Muscle of arm (tissue), 12 donors: ENCODE data around the gene MAP3K20. TPM values are rescaled to one million over a fixed set of nuclear protein-coding genes. Genes with fewer than 3 reads are reported as not detected.
A peak's percentile ranks its signal among the peaks of the same experiment; 100 is the strongest.
"Not testable (repeated sequence)": the region's sequence is repeated elsewhere in the genome, so short reads cannot be mapped to it uniquely, and the experiment has no call there.

Experiments used
- DNase-seq: peaks from one replicate; pipeline ENCODE4 v3.0.0-alpha.2; 2013
- polyA plus RNA-seq, 12 donors: library from polyadenylated mRNA; unstranded; fragments of 120-200 nt; gene quantifications; one replicate each; pipeline ENCODE4 v1.2.1, GENCODE V29; 2013; ENCODE audit not compliant: insufficient read length in 12 of 12

The MAP3K20 gene
- polyA plus RNA-seq, 12 donors, result 48.8 to 480 (median 105) TPM

DNA sequence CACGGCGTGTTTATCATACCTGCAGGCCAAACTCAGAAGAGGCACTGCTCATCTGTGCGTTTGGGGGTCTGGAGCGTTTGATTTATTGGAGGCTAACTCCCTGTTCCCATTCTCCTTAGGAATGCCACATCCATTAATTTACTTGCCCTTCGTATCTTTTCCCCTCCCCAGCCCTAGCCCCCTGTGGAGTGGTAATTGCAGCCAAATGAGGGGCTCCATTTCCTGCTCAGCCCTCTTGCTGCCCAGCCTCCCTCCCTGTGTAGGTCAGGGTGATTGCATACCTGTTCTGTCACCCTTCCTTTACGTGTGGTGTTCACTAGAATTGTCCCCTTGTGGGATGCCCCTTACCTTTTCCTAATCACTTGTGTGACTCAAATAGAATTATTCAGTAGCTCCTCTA is 120.4 kb downstream of the MAP3K20 start:
- no peak for DNase-seq

DNA sequence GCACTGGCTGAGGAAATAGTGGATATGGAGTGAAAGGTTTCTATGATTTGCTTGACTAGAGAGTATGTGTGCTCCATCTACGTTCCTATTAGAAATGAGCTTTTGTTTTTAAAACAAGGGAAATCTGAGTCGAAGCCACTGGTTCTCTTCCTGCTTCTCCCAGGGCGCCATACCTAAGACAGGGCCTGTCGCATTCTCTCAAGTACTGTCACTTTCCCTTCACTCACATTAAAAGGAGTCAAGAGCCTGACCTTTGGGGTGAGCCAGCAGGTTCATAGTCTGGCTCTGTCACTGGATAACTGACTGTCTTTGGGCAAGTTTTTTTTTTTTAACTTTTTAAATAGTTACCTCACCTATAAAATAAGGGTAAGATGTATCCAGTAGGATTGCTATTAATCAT is 121.0 kb downstream of the MAP3K20 start:
- DNase-seq, result no peak

DNA sequence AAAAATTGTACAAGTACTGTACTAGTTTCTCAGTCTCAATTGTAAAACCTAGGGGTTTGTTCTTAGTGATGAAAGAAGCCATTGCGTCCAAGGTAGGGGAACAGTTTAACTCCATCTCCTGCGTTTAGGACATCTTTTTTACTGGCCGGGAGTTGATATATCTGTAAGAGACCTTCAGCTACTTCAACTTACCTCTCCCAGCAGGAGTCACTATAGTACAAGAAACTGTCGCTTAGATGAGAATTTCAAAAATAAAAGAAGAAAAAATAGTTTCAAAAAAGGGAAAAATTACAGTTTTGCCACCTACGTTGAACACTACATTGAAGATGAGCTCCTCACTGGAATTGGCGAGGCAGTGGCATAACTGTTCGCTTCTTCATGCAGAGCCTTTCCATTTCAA is 122.7 kb downstream of the MAP3K20 start:
- no peak for DNase-seq

DNA sequence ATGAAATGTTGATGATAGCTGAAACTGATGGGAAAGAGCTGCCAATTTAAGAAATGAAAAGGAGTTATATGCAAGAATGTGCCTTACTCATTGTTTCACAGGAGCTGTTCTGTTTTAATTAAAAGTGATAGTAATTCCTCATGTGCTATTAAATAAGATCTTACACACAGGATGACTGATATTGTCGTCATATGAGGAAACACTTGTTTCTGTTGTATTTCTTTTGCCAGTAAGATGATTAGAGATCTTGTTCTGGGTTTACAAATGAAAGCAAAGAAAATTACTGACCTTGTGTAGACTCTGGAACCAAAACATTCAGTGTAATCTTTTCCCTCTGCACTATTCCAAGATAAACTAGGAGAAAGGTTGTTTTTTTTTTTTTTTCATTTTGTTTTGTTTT is 123.6 kb downstream of the MAP3K20 start:
- DNase-seq, result no peak

DNA sequence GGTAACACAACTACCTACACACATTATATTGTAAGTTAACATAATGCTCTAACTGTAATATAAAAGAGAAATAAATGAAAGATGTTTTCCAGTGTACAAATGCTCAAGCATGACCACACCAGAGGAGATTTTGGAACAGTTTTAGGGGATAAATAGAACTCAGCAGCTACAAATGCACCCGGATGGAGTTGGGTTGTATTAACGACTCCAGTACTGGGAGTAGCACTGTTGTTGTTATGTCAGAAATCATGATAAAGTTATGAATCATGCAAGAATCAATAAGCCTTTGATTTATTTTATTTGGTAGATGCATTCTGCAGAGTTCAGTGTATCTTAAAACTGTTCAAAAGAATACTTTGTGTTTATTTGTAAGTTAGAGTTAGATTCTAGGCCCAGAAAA is 126.9 kb downstream of the MAP3K20 start:
- no peak for DNase-seq

DNA sequence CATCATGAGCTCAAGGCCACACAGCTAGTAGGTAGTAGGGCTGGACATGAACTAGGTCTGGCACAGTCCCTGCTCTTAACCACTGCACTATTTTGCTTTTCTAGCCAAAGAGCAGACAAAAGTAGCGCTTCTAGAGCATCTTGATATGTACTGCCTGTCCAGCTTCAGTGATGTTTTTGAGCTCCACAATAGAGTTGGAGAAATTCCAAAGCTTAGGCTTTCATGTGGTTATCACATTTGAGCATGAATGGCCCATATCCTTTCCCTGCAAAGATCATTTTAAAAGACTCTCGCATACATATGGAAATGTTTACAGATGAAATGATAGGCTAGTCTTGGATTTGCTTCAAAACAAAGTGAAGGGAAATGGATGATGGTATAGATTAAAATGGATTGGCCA is 128.7 kb downstream of the MAP3K20 start:
- no peak for DNase-seq

DNA sequence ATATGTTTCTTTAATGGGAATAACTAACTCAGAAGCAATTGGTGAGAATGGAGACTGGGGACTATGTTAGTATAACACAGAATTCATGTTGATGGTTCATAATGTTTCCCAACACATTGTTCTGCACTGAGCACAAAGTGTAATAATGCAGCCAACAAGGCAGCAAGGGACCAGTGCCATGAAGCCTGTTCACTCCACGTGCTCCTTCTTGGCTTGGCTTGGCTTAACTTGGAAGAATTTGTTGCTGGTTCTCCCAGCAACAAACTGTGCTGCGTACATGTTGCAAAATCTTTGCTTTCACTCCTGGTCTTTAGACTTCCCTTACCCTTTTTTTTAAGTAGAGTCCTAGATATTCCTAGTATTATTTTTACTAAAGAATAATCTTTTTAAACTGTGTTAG is 129.7 kb downstream of the MAP3K20 start:
- peak; percentile 76 for DNase-seq

DNA sequence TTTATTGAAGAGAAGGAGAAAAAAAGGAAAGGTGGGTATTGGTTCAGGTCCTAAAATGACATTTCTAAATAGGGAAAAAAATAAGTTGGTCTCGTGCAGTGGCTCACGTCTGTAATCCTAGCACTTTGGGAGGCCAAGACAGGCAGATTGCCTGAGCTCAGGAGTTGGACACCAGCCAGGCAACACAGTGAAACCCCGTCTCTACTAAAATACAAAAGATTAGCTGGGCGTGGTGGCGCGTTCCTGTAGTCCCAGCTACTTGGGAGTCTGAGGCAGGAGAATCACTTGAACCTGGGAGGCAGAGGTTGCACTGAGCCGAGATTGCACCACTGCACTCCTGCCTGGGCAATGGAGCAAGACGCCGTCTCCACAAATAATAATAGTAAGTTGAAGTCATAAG is 131.5 kb downstream of the MAP3K20 start:
- DNase-seq, result not testable (repeated sequence)

DNA sequence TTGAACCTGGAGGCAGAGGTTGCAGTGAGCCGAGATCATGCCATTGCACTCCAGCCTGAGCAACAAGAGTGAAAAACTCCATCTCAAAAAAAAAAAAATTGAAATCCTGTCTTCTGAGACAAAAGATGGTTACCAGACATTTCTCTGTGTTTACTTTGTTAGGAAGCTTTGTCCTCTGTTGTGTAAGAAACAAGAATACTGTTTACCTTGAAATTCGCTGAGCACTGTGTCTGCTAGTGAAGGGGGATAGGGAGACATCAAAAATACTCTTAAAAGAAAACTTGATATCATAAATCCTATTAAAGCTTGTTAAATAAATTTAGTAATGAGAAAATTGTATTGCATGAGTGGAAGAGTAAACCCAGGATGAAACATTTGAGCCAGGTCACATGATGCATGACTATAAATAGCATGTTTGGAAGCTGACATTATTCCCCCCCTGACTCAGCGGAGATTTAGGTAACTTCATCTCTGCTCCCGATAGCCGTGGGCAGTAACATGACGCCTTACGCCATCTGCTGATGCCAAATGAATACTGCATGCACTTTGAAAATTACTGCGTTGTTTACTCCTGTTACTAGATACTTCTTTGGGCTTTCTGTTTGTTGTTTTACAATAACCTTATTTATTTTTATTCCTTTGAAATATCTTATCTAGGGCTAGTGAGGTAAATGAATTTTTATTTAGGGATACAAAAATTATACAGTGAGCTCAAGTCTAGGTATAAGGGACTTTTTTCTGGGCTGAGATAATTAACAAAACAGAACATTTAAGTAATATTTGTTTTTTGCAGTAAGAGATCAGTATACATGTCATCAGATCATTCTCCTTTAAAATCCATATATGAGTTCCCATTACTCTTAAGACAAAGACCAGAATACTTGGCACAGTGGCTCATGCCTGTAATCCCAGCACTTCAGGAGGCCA is 134.9 kb downstream of the MAP3K20 start:
- peak; percentile 88 for DNase-seq

DNA sequence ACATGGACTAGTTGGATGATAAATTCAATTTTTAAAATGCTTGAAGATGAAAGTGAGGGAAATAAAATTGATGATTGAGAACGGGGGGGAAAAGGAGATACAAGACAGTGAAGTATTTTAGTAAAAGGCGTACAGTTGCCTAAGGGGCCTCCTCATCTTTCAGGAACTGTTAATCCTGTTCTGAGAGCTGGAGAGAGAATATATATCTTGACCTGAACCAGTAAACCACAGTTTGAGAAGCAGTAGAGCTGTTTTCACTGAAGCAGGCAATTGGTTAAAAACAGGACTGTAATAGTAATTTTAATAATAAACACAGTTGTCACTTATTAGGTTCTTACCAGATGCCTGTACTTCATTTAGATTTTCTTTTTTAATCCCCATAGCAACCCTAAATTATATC is 137.5 kb downstream of the MAP3K20 start:
- DNase-seq, result no peak

DNA sequence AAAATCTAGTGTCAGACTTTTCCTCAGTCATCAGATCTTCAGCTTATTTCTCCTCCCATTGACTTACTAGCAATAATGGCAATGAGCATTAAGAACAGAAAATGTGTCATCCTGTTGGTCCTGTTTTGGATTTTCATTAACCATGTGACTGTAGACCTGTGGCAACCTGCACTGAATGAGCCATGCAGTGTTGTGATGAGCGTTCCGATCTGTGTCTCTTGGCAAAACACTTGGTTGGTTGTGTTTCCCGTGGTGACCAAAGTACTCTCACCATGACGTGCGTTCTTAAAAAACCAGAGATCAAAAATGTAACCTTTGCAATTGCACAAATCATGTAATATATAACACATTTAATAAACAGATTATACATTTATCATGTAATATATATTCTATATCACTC is 138.6 kb downstream of the MAP3K20 start:
- no peak for DNase-seq

DNA sequence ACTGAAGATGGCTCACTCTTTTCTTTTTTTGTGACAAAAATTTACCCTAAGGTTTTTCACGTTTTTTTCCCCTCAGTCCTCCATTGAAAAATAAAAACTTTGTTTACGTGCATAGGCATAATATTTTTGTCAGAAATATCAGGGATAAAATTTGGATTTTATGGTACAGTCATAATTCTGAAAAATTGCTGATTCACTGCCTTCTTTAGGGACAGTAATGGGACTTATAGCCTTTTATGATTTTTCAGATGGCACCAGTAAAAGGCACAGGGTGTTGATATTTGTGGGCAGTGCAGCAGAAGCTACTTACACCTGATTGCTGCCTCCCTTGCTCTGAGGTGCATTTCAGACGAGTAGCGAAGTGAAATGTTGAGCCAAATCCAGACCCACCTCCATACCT is 139.7 kb downstream of the MAP3K20 start:
- no peak for DNase-seq

DNA sequence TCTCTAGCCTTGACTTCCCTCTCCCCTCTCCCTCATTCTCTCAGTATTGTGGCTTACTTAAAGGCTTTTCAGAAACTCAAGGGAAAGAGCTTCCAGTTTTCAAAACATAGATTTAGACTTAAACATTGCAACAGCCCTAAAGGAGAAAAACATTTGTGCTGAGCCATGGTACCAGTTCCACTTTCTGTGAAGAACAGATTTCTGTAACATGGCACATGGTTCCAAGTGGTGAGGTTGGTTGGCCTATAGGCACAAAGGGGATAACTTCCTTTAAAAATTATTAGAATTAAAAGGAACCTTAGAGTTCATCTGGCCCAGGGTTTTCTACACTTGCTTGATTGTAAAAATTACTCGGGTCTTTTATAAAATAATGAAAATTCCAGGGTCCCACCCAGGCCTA is 140.4 kb downstream of the MAP3K20 start:
- DNase-seq, result no peak

DNA sequence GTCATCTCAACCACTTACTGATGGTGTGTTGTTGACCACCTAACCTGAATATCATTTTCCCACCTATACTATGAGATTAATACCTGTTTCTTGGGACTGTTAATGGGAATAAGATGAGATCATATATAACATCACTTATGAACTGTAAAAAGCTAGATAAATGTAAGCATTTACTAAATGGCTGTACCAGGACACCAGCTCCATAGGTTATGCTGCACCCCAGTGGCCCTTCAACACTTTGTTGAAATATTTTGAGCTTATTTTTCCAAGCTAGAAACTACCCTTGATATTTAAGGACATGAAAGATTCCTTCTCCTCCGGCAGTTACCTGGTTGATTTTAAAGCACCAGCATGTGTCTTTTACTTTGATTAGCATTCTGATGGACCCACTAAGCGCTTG is 141.0 kb downstream of the MAP3K20 start:
- DNase-seq, result no peak

DNA sequence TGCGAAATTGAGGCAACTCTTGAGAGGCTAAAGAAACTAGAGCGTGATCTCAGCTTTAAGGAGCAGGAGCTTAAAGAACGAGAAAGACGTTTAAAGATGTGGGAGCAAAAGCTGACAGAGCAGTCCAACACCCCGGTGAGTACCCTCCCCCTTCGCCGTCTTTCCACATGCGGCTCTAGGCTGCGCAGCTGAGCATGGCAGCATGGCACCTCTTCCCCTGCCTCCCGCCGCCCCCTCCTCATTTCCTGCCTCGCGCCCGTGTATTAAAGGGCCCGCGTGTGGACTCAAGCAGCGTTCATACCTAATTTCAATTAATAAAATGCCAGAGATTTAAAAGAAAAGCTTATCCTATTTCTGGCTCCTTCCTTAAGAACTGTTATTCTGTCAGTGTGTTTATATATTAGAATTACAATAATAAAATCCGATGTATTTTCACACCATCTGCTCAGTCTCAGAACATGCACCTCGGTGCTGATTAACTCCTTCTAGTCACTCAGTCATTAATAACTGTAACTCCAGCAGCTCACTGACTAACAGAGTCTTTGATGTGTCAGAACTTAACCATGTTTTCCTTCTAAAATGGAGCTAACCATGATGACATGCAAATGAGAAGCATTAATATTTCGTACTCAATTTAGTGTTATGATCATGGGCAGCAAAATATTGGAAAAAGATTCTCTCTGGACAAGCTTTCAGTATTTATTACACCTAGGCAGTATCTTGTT is 141.6 kb downstream of the MAP3K20 start:
- DNase-seq, result no peak

DNA sequence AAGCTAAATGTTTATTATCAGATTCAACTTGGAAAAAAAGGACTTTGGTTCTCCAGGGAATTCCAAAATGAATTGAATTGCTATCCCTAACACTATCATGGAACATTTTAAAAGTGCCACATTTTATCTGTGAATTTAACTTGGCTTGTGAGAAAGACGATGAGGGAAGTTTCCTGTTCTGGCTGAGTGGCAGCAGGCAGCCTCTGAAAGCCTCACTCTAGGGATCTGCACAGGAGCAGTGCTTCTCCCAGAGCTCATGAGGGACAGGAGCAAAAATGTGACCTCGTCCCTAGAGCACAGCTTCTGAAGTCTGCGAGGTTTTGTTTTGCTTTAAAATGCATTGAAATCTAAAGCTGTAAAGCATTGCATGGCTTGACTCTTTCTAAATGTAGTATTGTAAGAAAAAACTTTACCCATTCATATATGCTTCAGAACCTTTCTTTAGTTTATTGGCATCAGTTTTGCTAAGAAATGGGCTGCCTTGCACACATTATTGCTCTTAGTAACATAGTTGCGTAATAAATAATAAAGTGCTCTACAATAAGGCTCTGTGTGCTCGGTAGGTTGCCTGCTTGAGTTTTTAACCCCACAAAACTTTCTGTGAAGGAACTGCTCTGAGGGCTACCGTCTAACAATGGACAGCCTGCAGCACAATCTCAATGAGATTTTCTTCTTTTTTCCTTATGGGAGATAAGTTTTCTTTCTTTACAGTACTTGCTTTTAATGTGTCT is 142.8 kb downstream of the MAP3K20 start:
- DNase-seq, result no peak

DNA sequence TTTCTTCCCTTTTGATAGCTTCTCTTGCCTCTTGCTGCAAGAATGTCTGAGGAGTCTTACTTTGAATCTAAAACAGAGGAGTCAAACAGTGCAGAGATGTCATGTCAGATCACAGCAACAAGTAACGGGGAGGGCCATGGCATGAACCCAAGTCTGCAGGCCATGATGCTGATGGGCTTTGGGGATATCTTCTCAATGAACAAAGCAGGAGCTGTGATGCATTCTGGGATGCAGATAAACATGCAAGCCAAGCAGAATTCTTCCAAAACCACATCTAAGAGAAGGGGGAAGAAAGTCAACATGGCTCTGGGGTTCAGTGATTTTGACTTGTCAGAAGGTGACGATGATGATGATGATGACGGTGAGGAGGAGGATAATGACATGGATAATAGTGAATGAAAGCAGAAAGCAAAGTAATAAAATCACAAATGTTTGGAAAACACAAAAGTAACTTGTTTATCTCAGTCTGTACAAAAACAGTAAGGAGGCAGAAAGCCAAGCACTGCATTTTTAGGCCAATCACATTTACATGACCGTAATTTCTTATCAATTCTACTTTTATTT is 145.6 kb downstream of the MAP3K20 start:
- no peak for DNase-seq

DNA sequence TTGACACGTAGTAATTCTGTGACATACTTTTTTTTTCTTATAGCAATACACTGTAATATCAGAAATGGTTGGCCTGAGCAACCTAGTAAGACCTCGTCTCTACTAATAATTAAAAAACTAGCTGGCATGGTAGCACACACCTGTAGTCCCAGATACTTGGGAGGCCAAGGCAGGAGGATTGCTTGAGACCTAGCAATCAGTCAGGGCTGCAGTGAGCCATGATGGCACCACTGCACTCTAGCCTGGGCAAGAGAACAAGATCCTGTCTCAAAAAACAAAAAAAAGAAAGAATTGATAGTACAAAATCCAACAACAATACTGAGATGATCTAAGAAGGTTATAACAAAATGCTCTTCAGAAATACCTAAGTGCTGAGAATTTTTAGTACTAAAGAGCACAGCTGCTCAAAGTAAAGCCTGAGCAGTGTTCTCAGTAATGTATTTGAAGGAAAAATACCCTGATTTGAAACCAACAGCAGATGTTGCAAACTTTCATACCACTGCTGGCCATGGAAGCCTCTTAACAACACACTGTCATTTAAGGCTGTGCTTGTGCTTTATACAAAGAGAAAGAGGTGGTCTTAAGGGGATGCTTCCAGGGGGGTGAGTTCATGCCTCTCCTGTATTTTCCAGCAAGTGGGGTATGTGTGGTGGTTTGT is 146.4 kb downstream of the MAP3K20 start:
- DNase-seq, result no peak

DNA sequence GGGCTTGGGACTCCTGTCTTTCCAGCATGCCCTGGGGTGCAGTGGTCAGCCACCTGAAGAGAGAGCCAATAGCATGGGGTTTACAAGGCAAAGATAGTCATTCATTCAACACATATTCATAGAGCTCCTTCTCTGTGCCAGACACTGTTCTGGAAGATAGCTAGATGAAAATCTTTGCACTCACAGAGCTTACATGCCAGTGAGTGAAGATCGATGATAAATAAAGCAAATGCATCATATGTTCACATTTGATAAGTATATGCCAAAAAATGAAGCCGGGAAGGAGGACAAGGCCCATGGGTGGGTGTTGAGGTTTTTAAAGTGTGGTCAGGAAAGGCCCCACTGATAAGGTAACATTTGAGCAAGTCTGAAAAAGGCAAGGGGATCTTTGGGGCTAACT is 148.2 kb downstream of the MAP3K20 start:
- no peak for DNase-seq

DNA sequence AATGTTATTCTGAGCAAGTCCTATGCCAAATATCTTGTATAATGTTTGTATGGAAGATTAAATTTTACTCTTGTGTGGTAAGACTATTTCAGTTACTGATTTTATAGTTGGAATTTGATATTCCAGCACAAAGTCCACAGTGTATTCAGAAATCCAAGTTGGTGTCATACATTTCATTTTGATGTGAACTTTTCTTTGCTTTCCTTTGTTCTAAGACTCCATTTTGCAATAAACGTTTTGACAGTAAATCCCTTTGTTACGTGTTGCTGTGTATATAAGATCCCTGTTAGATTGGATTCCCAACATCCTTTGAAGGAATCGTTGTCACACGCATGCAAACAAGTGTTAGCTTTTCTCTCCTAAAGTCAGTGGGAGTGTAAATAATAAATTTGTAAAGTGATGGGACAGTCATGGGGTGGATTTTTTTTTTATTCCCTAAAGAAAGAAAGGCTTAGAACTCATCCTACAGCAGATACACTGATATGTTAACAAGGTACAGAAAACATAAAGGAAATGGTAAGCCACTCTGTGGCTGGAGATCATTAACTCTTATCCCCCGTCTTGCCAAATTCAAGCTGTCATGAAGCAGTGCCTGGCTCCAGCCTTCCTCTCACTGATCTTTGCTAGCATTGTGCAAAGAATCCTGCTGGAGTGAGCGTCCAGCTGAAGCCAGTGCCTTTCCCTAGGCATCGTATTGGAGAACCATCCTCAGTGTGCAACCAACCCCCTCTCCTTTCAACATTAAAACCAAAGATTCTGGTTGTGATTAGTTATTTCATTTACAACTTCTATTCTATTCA is 151.5 kb downstream of the MAP3K20 start:
- no peak for DNase-seq

DNA sequence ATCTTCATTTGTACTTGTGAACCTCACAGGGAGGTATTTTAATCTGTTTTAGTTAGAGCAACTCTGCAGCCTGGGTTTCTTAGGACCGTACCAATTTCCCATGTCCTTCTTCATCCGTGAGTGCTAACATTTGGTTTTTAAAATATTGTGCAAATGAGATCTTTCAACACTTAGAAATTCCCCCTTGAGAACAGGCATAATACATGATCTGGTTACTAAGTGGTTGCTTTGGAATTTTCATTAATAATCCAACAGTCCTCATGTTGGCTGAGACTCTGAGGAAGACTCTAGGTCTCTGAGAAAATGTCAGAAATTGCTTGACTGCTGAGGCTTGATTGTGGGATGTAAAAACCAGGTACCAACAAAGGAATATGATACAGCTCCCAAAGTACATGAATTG is 153.4 kb downstream of the MAP3K20 start:
- no peak for DNase-seq
